Measurements from ENCODE around the gene FARS2. TPM values are rescaled to one million over a fixed set of nuclear protein-coding genes. Genes with fewer than 3 reads are reported as not detected.

Gene FARS2
- total RNA-seq, 4 donors from 2014 or later = 16.4 to 26.1 (median 21.4) TPM

- DNase-seq (ENCODE audit: low spot score in 2 of 2) = no peak
- 83 to 92% methylated on average over 7 of the region's 7 CpGs for WGBS, 2 donors
- H3K9me3 ChIP-seq = no peaks in the 10 kb centered on the region
- no peaks in the 10 kb centered on the region for H3K27me3 ChIP-seq
- no peak for TF ChIP-seq CTCF (IDR thresholded peaks at IDR 0.05)
- TF ChIP-seq POLR2A (IDR thresholded peaks at IDR 0.05) = no peak
- no peak for TF ChIP-seq EP300 (IDR thresholded peaks at IDR 0.05)
- H3K4me1 ChIP-seq = peaks cover 0 to 11% (median 0%) of the 10 kb centered on the region in 4 donors
- H3K27ac ChIP-seq = no peak overlapping the region
- peaks cover 0 to 3% (median 0%) of the 10 kb centered on the region in 3 donors for H3K36me3 ChIP-seq
- H3K4me3 ChIP-seq = no peak overlapping the region
Measured at GRCh38 chr6:5384276-5384675, 123.0 kb downstream of the FARS2 start.

- DNase-seq (ENCODE audit: low spot score in 2 of 2) = no peak
- WGBS, 2 donors = 56 to 58% methylated on average over 3 of the region's 3 CpGs
- no peak overlapping the region for H3K27ac ChIP-seq
- TF ChIP-seq CTCF (IDR thresholded peaks at IDR 0.05) = peak in 1 of 5 experiments; percentile 10
- no peak for TF ChIP-seq POLR2A (IDR thresholded peaks at IDR 0.05)
- H3K27me3 ChIP-seq = no peaks in the 10 kb centered on the region
- H3K36me3 ChIP-seq = no peaks in the 10 kb centered on the region
- H3K9me3 ChIP-seq = no peaks in the 10 kb centered on the region
- H3K4me3 ChIP-seq = no peak overlapping the region
- H3K4me1 ChIP-seq = peaks cover 0 to 14% (median 0%) of the 10 kb centered on the region in 4 donors
Measured at GRCh38 chr6:5388326-5388725, 127.0 kb downstream of the FARS2 start.

GRCh38 chr6:5389086-5389745 is 127.9 kb downstream of the FARS2 start:
- no peak for DNase-seq (ENCODE audit: low spot score in 2 of 2)
- 43 to 47% methylated on average over 6 of the region's 6 CpGs for WGBS, 2 donors
- H3K36me3 ChIP-seq = no peaks in the 10 kb centered on the region
- no peak for TF ChIP-seq EP300 (IDR thresholded peaks at IDR 0.05)
- no peak for TF ChIP-seq POLR2A (IDR thresholded peaks at IDR 0.05)
- TF ChIP-seq CTCF (IDR thresholded peaks at IDR 0.05) = no peak
- peaks cover 0 to 14% (median 0%) of the 10 kb centered on the region in 4 donors for H3K4me1 ChIP-seq
- no peaks in the 10 kb centered on the region for H3K27me3 ChIP-seq
- H3K4me3 ChIP-seq = no peak overlapping the region
- H3K9me3 ChIP-seq = no peaks in the 10 kb centered on the region
- no peak overlapping the region for H3K27ac ChIP-seq

GRCh38 chr6:5390177-5390576 is 128.9 kb downstream of the FARS2 start:
- Histone ChIP-seq H3K4me1 (peaks cover 0 to 14% (median 0%) of the 10 kb centered on the region in 4 donors), H3K4me3 (no peak overlapping the region), H3K36me3 (no peaks in the 10 kb centered on the region), H3K27me3 (no peaks in the 10 kb centered on the region), H3K27ac (no peak overlapping the region), H3K9me3 (no peaks in the 10 kb centered on the region)
- no peak for DNase-seq (ENCODE audit: low spot score in 2 of 2)
- 85 to 86% methylated on average over 3 of the region's 3 CpGs for WGBS, 2 donors
- no peak for TF ChIP-seq POLR2A (IDR thresholded peaks at IDR 0.05)
- TF ChIP-seq CTCF (IDR thresholded peaks at IDR 0.05) = no peak
- no peak for TF ChIP-seq EP300 (IDR thresholded peaks at IDR 0.05)

- Histone ChIP-seq H3K4me1 (peaks cover 0 to 3% (median 0%) of the 10 kb centered on the region in 4 donors), H3K4me3 (no peak overlapping the region), H3K27me3 (no peaks in the 10 kb centered on the region), H3K27ac (no peak overlapping the region), H3K36me3 (no peaks in the 10 kb centered on the region), H3K9me3 (no peaks in the 10 kb centered on the region)
- TF ChIP-seq POLR2A (IDR thresholded peaks at IDR 0.05) (no peak), CTCF (IDR thresholded peaks at IDR 0.05) (no peak), EP300 (IDR thresholded peaks at IDR 0.05) (no peak)
- no peak for DNase-seq (ENCODE audit: low spot score in 2 of 2)
- WGBS, 2 donors = 83 to 98% methylated on average over 4 of the region's 4 CpGs
Measured at GRCh38 chr6:5394280-5394679, 133.0 kb downstream of the FARS2 start.
